Adipose tissue (tissue), 3 donors: ENCODE measurements around the gene PDRG1. TPM values are rescaled to one million over a fixed set of nuclear protein-coding genes. Genes with fewer than 3 reads are reported as not detected.

Experiments
- H3K27ac ChIP-seq: one replicate; pipeline ENCODE4 v1.5.1; 2013; ENCODE audit warnings: low read depth, low read length
- WGBS, 3 donors: extraction: QIAGEN DNeasy Blood & Tissue Kit; methylation state at CpG; one replicate each; pipeline ENCODE4 v1.1.7; 2013; 5-methylcytosine and 5-hydroxymethylcytosine counted together
- polyA plus RNA-seq, 3 donors: library from polyadenylated mRNA; stranded (reverse); fragments of 200-250 nt; gene quantifications; one replicate each; pipeline ENCODE4 v1.2.3, GENCODE V29; 2013
- donor health status: healthy with polysubstance abuse.
- donor health status: Bipolar disorder and iron deficiency.
- donor health status: healthy.

The PDRG1 gene
- polyA plus RNA-seq: 1 to 10 TPM; 7.7 to 8.1 (median 7.9) TPM

DNA sequence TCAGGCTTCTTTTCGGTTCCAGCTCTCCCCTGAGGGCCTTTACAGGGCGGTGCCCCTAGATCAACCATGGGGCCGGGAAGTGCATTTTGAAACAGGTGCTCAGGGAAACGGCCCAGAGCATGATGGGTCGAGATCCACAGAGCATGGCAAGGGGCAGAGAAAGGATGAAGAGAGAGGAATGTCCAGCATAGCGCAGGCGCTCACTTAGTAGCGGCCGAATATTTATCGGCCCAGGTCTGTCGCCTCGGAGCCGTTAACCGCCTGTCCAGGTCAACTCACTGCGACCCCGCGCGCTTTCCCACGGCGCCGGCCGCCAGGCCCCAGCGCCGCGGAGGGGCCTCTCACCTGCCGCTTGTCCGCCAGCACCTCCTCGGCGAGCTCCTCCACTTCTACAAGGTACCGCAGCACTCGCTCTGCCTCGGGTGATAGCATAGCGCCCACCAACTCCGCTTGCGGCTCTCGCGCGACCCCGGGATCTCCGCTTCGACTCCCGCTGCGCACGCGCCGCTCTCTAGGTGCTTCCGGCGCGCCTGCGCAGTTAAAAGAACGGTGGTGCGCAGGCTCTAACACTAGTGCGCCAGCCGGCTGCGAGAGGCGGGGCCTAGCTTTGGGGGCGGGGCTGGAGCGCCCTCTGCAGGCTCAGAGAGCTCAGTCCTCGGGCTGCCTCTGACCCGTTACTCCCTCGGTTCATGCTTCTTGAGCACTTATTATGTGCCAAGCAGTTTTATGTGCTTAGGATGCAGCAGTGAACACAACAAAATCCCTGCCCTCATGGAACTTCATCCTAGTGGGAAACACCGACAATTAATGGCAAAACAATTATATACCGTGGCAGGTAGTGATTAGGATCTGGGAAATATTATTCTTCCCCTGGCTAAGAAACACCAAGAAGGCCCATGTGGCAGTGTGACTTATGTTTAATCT, at the start of gene PDRG1:
Gene PDRG1 (minus strand): TSS at position 517 of the 924 bp plus-strand sequence. CDS start 85 bp downstream, at position 432.
- 0 to 1% (median 0%) methylated on average over 62 to 63 of the region's 63 CpGs for WGBS, 3 donors
- no peak within 1 kb of the TSS for H3K27ac ChIP-seq

DNA sequence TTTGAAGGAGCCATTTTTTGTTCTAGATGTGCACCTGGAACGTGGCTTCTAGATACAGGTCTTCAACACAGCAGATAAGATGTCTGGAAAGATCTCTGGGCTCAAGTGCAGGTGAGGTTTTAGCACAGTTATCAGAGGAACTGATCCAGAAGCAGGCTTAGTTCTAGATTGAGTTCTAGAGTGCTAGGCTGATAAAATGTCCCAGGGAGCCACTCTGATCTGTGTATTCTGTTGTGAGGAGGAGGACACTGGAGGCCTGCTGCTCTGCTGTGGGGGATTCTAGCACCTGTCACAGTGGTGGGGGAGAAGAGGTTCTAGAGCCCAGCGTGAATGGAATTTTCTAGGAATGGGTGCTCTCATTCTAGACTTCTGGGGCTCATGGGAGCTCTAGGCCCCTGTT, 46.4 kb upstream of the PDRG1 start:
- WGBS, 3 donors: 55 to 69% (median 64%) methylated on average over 2 of the region's 2 CpGs
- no peak overlapping the region for H3K27ac ChIP-seq

DNA sequence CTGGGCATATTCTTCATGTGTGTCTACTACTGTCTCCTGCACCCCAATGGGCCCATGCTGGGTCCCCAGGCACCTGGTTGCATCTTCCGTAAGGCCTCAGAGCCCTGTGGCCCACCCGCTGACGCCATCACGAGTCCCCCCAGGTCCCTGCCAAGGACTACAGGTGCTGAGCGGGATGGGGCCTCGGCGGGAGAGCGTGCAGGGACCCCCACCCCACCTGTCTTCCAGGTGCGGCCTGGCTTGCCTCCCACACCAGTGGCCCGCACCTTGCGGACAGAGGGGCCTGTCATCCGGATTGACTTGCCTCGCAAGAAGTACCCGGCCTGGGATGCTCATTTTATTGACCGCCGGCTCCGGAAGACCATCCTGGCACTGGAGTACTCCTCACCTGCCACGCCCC, 45.1 kb upstream of the PDRG1 start:
- H3K27ac ChIP-seq: no peak overlapping the region
- WGBS, 3 donors: 83 to 95% (median 94%) methylated on average over 18 of the region's 18 CpGs

DNA sequence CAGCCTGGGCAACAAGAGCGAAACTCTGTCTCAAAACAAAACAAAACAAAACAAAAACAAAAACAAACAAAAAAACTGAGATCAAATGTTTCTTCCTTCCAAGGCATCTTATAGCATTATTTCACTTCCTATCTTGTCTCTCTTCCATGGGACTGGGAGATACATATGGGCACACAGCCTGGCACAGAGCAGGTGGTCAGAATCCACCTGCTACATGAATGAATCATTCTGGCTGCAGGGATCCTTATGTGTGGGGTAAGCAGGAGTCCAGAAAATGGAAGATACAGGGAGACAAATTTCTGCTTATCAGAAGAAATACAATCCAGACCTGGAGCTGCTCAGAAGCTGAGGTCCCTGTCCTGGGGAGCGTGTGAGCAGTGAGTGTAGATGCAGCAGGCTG, 40.2 kb upstream of the PDRG1 start:
- WGBS, 3 donors: 53 to 88% (median 65%) methylated on average over 2 of the region's 2 CpGs
- no peak overlapping the region for H3K27ac ChIP-seq

DNA sequence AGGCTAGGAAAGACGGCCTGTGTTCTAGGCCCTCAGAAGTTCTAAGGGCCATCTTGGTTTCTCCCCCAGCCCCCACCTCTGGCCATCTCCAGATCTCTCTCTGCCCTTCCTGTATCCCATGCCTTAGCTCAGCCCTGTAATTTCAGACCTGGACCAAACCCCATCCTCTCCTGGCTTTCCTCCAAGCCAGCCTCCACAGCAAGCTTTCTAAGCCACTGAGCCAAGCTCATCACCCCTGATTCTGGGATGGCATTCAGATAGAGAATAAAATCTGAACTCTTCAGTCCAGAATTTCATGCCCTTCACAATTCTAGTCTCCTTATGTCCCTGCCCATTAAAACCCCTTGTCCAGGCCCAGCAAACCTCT, 39.5 kb upstream of the PDRG1 start:
- 43 to 60% (median 55%) methylated on average over 1 of the region's 1 CpG for WGBS, 3 donors
- H3K27ac ChIP-seq: no peak overlapping the region

DNA sequence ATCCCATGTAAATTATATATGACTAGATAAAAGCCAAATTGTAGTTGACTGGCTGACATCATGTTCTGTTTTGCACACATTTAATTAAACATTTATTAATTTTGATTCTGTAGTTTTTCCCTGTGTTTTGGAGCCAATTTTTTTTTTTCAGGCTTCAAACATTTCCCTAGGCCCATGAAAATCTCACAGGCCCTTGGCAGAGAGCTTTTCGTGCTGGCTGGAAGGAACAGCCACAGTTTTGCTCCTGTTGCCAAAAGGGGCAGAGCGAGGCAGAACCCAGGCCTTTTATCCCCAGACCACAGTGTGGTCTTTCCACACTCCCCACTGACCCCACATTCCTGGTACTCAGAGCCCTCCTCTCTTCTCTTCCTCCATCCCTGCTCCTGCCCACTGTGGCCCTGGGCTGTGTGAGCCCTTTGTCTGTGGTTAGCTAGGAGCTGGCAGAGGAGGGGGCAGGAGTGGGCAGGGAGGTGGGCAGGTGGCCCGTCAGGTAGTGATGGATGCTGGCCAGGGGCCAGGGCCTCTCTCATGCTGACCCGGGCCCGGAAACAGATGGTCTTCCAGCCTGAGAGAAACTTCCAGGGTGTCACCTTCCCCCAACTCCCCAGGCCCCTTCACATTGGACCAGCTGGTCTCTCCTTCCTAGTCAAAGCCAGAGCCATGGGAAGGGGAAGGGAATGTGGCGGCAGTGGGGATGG, 38.9 kb upstream of the PDRG1 start:
- WGBS, 3 donors: 46 to 55% (median 53%) methylated on average over 6 of the region's 6 CpGs
- H3K27ac ChIP-seq: no peak overlapping the region

DNA sequence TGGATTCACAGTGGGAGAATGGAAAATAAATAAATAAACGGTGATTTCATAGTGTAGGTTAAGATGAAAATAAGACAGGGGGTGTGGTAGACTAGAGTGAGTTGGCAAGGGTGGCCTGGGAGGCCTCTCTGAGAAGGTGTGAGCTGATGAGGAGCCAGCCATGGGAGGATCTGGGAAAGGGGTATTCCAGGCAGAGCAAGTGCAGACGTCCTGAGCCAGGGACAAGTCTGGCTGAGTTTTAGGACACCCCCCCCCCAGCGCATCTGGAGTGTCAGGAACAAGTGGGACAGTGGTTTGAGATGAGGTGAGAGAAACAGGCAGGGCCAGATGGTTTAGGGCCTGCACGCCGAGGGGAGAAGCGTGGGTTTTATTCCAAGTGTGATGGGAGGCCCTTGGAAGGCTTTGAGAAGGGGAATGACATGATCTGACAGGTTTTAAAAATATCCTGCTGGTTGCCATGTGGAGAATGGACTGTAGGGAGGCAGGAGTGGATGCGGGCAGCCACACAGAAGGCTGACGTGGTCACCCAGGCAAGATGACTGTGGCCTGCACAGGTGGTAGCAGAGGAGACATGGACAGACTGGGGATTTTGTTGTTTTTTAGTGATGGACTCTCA, 37.3 kb upstream of the PDRG1 start:
- WGBS, 3 donors: 76 to 78% (median 77%) methylated on average over 8 of the region's 8 CpGs
- H3K27ac ChIP-seq: no peak overlapping the region

DNA sequence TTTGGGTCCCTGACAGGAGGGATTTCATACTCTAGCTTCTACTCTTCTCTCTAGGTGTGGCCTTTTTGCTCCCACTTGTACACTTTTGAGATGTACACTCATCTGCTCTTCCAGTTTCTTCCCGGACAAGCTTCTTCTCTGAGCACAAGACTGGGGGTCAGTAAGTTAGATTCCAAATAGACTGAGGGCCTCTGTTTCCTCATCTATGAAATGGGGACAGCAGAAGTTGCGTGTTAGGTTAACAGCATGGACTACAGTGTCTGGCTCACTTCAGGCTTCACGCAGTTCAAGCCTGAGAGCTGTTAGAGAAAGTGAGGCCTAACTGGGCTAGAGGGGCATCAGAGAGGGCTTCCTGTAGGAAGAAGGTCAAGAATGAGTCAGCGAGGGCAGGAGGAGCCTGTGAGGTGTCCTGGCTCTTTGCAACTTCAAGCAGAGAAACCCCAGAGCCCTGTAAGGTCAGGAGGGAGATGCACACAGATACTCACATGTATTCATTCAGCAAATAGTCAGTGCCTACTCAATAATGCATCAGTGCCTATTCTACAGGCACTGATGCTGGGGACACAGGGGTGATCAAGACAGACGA, 36.7 kb upstream of the PDRG1 start:
- no peak overlapping the region for H3K27ac ChIP-seq
- 69 to 88% (median 88%) methylated on average over 5 of the region's 5 CpGs for WGBS, 3 donors

DNA sequence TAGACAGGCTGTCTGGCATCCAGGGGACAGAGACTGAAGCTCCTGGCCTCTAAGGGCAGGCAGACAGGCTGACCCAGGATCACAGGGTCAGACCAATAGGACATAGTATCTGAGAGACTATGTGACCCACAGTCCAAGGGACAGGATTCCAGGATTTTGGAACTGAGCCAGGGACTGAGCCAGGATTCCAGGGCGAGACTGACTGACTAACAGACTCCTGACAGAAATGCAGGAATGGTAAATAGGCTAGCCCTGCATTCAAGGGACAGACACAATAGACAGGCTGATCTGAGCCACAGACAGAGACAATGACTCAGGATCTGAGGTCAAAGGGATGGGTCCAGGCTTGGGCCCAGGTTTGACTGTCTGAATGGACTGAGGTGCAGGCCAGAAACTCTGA, 35.9 kb upstream of the PDRG1 start:
- WGBS, 3 donors: 58 to 76% (median 65%) methylated on average over 1 of the region's 1 CpG
- no peak overlapping the region for H3K27ac ChIP-seq

DNA sequence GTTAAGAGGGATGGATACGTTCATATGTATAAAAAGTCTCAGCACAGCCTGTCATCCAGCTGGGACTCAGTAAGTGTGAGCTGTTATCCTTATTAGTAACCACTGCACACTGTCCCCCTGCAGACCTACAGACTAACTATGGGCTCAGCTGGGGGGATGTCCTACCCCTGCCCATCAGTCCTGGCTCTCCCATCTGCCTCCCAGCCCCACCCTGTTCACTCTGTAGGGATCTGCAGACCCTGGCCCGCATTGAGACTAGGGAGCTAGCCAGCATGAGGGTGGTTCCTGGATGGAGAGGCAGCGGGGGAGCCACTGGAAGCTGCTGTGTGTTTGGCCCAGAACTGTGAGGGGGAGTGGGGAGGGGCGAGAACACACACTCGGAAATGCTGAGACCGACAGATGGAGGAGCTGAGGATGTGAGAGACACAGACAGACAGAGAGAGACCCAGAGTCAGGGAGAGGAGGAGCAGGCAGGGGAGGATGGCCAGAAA, 33.2 kb upstream of the PDRG1 start:
- WGBS, 3 donors: 31 to 40% (median 34%) methylated on average over 6 of the region's 6 CpGs

DNA sequence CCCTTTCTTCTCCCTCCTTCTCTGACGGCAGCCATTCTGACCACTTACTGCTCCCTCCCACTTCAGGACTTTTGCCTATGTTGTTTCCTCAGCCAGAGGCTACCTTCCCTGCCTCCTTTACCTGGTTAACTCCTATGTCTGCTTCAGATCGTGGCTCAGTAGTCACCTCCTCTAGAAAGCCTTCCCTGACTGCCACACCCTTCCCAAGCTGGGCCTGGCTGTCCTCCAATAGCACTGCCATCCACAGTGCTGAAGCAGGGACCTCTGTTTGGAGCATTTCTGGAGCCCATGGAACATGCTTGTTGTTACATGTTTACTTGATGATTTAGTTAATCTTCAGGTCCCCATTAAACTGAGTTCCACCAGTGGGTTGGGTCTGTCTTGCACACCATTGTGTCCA, 29.9 kb upstream of the PDRG1 start:
- H3K27ac ChIP-seq: no peak overlapping the region
- WGBS, 3 donors: 70 to 83% (median 81%) methylated on average over 2 of the region's 2 CpGs

More for the DNA sequence above, 33.2 kb upstream of the PDRG1 start:
- no peak overlapping the region for H3K27ac ChIP-seq

DNA sequence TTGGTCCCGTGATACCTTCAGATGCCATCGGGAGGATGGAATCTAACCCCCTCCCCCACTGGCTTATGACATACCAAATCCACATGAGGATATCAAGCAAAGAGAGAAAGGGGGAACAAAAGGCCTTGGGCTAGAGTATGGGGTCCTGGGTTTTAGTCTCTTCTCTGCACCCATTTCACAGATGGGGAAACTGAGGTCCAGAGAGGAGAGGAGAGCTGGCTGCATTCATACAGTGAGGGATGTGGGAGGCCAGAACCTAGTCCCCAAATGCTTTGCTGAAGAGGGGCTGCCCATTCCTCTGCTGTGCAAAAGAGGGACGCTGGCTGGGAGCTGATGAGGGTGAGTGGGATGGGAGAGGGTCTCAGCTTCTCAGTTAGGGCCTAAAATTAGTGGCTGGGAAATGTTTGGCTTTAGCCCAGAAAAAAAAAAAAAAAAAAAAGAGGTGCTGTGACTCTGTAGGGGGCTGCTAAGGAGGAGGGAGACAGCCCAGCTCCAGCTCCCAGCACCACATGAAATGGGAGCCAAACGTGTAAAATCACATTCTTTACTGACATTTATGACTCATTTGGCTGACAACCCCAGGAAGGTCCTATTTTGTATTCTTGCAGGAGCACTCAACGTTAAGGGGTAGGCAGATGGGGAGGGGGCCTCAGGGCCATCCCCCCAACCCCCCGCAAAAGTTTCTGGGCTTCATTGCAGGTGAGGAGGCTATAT, 28.0 kb upstream of the PDRG1 start:
- WGBS, 3 donors: 52 to 58% (median 58%) methylated on average over 6 of the region's 6 CpGs
- H3K27ac ChIP-seq: no peak overlapping the region

DNA sequence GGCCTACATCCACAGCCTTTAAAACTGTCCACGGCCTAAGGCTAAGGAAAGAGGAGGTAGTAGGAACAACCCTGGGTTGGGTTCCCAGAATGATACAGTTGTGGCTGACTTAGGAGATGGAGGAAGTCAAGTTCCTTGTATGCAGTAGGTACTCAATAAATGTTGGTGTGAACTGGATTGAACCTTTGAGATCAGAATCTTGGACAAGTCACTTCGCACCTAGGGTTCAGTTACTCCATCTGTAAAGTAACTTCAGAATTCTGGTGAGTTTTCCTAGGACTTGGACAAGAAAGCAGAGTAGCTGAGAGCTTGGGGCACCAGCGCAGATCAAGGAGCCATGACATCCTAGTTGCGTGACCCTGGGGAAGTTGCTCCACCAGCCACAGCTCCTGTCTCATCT, 25.2 kb upstream of the PDRG1 start:
- 74 to 96% (median 82%) methylated on average over 4 of the region's 4 CpGs for WGBS, 3 donors
- no peak overlapping the region for H3K27ac ChIP-seq

DNA sequence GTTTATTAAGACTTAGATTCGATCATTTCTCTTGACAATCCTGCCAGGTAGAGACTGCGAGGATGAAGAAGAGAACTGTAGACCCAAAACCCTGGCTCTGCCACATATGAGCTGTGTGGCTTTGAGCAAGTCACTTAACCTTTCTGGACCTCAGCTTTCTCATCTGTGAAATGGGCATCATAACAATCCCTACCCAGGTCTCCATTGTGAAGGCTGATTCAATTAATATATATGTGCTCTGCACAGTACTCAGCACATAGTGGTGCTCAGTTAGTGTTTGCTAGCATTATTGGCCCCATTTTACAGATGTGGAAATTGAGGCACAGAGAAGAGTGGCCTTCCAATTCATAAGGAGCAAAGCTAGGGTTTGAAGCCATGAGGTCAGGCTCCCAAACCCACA, 24.0 kb upstream of the PDRG1 start:
- WGBS, 3 donors: 67 to 88% (median 84%) methylated on average over 2 of the region's 2 CpGs
- H3K27ac ChIP-seq: no peak overlapping the region

DNA sequence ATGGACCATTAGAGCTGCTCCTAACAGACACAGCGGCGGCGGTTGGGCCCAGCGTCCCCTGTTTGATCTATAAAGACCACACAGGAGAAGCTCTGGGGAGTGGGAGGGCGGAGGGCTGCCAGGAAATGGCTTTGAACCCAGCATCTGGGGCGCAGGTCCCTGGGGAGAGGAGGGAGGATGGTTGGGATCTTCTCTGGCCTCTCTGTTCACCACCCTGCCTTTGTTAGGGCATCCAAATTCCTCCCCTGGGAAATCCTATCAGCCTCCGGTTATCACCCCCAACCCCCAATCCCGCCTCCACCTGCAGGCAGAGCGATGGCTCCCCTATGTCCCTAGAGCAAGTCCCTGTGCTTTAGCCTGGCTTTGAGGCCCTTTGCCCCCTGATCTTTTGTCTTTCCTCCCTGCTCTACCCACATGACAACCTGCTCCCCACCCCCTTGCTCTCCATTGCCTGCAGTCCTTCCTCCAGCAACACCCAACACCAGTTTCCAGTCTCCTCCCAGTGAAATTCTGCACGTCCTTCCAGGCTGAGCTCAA, 23.2 kb upstream of the PDRG1 start:
- WGBS, 3 donors: 26 to 42% (median 37%) methylated on average over 10 of the region's 10 CpGs

DNA sequence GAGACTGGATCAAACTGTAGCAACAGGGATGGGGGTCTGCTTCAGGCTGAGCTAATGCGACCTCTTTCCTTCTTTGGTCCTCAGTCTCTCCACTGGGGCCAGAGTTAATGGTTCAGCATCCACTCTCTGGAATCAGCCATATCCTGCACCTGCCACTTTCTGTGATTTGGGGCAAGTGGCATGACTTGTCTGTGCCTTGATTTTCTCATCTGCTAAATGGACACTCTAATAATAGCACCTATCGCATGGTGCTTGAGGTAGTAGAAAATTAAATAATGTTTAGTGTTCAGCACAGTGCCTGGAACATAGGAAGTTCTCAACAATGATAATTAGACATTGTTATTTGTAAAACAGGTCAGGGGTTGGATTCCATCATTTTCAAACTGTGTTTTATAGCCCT, 22.4 kb upstream of the PDRG1 start:
- WGBS, 3 donors: 70 to 90% (median 89%) methylated on average over 2 of the region's 2 CpGs
- H3K27ac ChIP-seq: no peak overlapping the region

More for the DNA sequence above, 23.2 kb upstream of the PDRG1 start:
- no peak overlapping the region for H3K27ac ChIP-seq

DNA sequence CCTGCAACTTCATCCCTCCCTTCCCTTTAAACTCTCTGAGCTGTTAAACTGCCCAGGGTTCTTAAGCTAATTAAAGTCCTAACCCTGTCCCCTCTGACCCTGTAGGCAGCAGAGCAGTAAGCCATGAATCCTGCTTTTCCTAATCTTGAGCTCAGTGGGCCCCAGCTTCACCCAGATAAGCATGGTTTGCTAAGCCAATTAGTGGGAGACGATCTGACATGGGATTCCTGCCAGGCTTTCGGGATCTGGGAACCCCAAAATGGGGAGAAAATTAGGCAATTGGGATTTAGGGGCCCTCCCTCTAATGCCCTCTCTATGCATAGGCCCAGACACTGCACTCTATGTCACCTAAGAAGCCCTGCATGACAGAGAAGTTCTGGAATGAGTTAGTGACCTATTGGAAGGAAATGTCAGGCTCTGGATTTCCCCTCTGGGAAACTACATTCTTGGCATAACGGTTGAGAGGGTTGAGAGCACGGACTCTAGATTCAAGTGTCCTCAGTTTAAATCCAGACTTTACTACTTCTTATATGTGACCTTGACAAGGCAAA, 20.7 kb upstream of the PDRG1 start:
- 24 to 42% (median 40%) methylated on average over 4 of the region's 4 CpGs for WGBS, 3 donors
- H3K27ac ChIP-seq: no peak overlapping the region

DNA sequence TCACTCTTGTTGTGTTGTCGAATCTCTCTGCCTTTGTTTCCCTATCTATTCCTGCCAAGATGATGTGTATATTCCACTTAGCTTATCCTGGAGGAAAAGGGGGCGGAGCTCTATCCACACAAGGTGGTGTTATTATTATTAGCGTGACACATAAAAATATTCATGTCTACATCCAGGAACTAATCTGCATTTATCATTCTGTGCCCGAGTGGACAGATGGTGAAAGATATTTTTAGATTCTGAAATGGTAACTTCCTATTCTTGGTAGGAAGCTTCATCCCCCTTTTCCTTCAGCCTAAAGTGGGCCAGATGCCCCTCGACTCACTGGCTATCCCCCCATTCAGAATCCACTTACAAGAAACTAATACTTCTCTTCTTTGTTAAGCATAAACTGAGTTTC, 18.1 kb upstream of the PDRG1 start:
- no peak overlapping the region for H3K27ac ChIP-seq
- 56 to 59% (median 58%) methylated on average over 5 of the region's 5 CpGs for WGBS, 3 donors
